GM12878 (cell line): ENCODE results near the gene KLF7.

Experiments used
- CBX5 ChIP-seq: sonication (generic); IDR thresholded peaks from 2 replicates; pipeline ENCODE4 v1.6.1; 2016; ENCODE audit warnings: low read depth, moderate library complexity, mild to moderate bottlenecking, inconsistent platforms
- CHD2 ChIP-seq: IDR thresholded peaks from 2 replicates; pipeline ENCODE4 v1.6.1; 2011; ENCODE audit warnings: low read depth, low read length, improper control_type of control experiment, borderline replicate concordance
- CTCF ChIP-seq, 3 experiments: IDR thresholded peaks in 2 of 3; conservative IDR thresholded peaks in 1 of 3; 2 replicates each; pipeline ENCODE4 v1.5.1; 2011; ENCODE audit warnings: low read depth in 3 of 3, low read length in 3 of 3, mild to moderate bottlenecking in 3 of 3, control low read depth in 2 of 3, moderate library complexity in 2 of 3, inconsistent platforms in 1 of 3, mixed read lengths in 1 of 3; ENCODE audit not compliant: control insufficient read depth in 2 of 3, insufficient read depth in 1 of 3; ENCODE audit errors: extremely low read depth in 1 of 3
- ESRRA ChIP-seq: IDR thresholded peaks from 2 replicates; pipeline ENCODE4 v1.6.1; 2012; ENCODE audit warnings: mild to moderate bottlenecking, low read length, improper control_type of control experiment
- EZH2 ChIP-seq: IDR thresholded peaks from 2 replicates; pipeline ENCODE4 v1.6.1; 2012; ENCODE audit warnings: low read depth, mild to moderate bottlenecking, control low read depth, inconsistent platforms, low read length, borderline replicate concordance; ENCODE audit not compliant: control insufficient read depth
- HDAC2 ChIP-seq: fragments of 200-600 bp; sonication (generic); IDR thresholded peaks from 2 replicates; pipeline ENCODE4 v1.6.1; 2017
- JUND ChIP-seq: IDR thresholded peaks from 2 replicates; pipeline ENCODE4 v1.6.1; 2012; ENCODE audit warnings: low read depth, mild to moderate bottlenecking, low read length, improper control_type of control experiment, moderate library complexity
- NFIC ChIP-seq: IDR thresholded peaks from 2 replicates; pipeline ENCODE4 v1.6.1; 2012; ENCODE audit warnings: low read depth, mild to moderate bottlenecking, inconsistent platforms, low read length, moderate library complexity
- POLR2A ChIP-seq: IDR thresholded peaks from 2 replicates; pipeline ENCODE4 v1.6.1; 2011; ENCODE audit warnings: low read depth, mild to moderate bottlenecking, low read length
- TF ChIP-seq, protein P1 (sequence below): fragments of 450-650 bp; IDR thresholded peaks from 2 replicates; pipeline ENCODE4 v1.6.1; 2017; ENCODE audit warnings: low read depth, mild to moderate bottlenecking, moderate library complexity
- TF ChIP-seq, protein P2 (sequence below): IDR thresholded peaks from 2 replicates; pipeline ENCODE4 v1.6.1; 2012; ENCODE audit warnings: improper control_type of control experiment, low read depth, low read length; ENCODE audit not compliant: insufficient replicate concordance

DNA sequence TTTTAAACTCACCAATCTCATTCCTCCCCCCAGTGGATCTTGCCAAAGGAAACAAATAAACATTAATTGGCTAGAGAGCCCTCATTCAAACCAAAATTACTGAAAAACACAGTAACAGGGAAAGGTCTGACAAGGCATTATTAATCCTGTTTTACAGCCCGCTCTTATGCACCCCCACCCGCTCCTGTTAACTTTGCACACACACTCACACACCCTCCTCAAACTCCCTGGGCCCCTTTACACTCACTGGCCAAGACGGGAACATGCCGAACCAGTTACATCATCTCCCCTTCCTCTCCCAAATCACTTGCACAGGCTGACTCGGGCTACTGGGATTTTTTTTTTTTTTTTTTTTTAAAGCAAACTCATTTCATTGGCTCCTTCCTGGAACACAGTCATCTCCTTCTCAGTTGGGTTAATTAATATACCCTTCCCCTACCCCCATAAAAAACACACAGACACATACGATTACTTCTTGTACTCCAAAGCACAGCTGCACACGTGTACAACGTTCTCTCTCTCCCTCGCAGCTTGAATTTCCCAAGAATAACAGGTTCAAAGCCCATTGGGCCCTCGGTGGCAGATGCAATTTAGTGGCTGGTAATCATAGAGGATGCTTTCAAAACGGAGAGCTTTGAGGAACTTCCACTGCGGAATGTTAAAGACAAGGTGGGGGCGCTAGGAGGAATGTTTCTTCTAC is 31.8 kb downstream of the KLF7 start:
- TF ChIP-seq EZH2 (no peak), POLR2A (no peak), CTCF (IDR thresholded peaks at IDR 0.05 in 2 of 3, conservative IDR thresholded peaks at IDR 0.05 in 1 of 3; ENCODE audit: control insufficient read depth in 2 of 3, extremely low read depth in 1 of 3, insufficient read depth in 1 of 3, low read depth in 3 of 3, low read length in 3 of 3) (no peak), NFIC (no peak), CBX5 (no peak), JUND (no peak), ESRRA (no peak), HDAC2 (no peak), CHD2 (no peak)
- TF ChIP-seq, protein P1, sequence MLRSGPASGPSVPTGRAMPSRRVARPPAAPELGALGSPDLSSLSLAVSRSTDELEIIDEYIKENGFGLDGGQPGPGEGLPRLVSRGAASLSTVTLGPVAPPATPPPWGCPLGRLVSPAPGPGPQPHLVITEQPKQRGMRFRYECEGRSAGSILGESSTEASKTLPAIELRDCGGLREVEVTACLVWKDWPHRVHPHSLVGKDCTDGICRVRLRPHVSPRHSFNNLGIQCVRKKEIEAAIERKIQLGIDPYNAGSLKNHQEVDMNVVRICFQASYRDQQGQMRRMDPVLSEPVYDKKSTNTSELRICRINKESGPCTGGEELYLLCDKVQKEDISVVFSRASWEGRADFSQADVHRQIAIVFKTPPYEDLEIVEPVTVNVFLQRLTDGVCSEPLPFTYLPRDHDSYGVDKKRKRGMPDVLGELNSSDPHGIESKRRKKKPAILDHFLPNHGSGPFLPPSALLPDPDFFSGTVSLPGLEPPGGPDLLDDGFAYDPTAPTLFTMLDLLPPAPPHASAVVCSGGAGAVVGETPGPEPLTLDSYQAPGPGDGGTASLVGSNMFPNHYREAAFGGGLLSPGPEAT, result no peak
- TF ChIP-seq, protein P2, sequence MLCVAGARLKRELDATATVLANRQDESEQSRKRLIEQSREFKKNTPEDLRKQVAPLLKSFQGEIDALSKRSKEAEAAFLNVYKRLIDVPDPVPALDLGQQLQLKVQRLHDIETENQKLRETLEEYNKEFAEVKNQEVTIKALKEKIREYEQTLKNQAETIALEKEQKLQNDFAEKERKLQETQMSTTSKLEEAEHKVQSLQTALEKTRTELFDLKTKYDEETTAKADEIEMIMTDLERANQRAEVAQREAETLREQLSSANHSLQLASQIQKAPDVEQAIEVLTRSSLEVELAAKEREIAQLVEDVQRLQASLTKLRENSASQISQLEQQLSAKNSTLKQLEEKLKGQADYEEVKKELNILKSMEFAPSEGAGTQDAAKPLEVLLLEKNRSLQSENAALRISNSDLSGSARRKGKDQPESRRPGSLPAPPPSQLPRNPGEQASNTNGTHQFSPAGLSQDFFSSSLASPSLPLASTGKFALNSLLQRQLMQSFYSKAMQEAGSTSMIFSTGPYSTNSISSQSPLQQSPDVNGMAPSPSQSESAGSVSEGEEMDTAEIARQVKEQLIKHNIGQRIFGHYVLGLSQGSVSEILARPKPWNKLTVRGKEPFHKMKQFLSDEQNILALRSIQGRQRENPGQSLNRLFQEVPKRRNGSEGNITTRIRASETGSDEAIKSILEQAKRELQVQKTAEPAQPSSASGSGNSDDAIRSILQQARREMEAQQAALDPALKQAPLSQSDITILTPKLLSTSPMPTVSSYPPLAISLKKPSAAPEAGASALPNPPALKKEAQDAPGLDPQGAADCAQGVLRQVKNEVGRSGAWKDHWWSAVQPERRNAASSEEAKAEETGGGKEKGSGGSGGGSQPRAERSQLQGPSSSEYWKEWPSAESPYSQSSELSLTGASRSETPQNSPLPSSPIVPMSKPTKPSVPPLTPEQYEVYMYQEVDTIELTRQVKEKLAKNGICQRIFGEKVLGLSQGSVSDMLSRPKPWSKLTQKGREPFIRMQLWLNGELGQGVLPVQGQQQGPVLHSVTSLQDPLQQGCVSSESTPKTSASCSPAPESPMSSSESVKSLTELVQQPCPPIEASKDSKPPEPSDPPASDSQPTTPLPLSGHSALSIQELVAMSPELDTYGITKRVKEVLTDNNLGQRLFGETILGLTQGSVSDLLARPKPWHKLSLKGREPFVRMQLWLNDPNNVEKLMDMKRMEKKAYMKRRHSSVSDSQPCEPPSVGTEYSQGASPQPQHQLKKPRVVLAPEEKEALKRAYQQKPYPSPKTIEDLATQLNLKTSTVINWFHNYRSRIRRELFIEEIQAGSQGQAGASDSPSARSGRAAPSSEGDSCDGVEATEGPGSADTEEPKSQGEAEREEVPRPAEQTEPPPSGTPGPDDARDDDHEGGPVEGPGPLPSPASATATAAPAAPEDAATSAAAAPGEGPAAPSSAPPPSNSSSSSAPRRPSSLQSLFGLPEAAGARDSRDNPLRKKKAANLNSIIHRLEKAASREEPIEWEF, result no peak
